GM20431 (cell line): ENCODE measurements around the gene TMEM141.

Experiments
- in situ Hi-C: fragments of 300-500 bp; cut with MseI, MboI; formaldehyde crosslinking; loops from one replicate; pipeline ENCODE4 v1.15.0; 2020; ENCODE audit warnings: low sequenced_read_pairs; ENCODE audit not compliant: unreplicated experiment

Gene TMEM141

DNA sequence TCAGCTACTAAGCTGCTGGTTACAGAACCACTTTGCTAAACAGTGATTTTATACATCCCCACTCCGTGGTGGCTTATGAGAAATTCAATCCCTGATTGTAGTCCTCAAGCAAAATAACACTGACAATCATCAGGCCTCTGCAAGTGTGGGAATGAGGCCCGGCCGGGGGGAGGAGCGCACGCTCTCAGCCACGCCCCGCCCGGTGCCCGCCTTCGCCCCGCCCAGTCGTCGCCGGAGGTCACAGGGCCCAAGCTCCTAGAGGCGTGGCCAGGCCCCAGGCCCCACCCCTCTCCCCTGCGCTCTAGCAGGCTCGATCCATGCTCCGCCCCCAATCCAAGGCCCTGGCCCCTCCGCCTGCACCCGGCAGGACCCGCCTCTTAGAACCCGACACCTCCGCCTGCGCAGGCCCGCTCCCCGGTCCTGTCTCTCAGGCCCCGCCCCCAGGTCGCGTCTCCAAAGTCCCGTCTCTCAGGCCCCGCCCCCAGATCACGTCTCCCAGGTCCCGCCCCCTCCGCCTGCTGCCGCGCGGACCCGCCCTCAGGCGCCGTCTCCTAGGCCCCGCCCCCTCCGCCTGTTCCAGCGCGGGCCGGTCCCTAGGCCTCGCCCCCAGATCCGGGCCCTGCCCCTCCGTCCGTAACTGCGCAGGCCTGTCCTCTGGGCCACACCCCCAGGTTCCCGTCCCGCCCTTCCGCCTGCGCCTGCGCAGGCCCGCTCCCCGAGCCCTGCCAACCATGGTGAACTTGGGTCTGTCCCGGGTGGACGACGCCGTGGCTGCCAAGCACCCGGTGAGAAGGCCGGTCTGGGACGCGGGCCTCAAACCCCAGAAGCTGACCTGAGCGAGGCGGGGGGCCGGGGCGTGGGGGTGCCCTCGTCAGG, at the start of gene TMEM141:
Gene TMEM141, plus strand, starts transcription at position 705 of the 876 bp plus-strand sequence. Its CDS starts 27 bp downstream, at position 732.
- in situ Hi-C loops, result no loop called here

DNA sequence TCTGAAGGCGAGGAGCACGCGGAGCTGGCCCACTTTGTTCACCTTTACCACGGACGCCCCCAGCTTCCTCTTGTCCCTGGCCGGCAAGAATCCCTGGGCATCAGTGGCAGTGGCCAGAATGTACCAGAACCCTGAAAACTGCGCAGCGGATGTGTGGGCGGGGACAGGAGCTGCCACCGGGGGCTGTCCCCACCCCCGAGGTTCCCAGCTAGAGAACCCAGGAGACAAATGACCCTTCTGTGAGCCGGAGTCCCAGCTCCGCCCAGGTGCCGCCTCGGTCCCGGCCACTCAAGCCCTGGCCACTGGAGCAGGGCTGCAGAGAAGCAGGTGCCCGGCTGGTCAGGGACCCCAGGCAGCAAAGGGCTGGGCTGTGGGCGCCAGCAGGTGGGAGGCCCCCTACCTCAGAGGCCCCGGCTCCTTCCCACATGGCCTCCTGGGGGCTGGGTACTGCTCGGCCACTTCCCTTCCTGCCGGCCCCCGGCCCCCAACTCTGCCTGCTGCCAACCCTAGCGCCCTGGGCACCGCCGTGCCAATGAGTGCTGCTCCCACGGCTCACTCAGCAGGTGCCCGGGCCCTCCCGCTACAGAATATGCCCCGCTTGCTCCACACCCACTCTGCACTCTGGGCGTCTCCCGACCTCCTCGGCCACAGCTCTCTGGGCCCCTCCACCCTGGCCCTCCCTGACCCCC, 49.1 kb upstream of the TMEM141 start:
- in situ Hi-C loops, result no loop called here

DNA sequence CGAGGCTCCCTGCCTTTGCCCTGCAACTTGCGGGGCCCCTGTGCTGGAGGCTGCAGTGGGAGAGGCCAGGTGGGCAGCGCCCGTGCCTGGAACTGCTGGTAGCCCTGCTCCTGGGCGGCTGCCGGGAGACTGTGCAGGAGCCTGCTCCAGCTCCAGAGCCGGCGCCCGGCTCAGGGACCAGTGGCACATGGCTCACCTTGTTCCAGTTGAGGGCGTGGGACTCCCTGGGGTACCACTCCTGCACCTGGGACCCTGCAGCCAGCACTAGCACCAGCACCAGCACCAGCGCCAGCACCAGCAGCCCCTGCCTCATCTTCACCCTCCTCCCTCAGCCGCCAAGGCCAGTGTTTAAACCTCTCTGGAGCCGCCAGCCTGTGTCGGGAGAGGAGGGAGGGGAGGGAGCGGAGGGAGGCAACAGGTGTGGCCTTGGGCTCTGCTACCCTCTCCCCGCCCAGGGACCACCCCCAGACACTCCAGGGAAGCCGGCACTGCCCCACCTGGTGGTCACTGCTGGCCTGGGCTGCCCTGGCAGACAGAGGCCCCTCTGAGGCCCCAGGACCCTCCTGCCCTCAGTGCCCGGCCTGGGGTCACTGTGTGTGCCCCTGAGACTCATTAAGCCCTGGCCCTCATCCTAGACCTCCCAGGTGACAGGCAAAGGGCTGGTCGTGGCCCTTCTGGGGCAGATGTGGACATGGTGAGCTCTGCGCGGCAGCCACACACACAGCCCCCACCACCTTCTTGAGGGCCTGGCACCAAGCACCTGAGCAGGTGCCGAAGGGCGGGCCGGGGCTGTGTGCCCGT, 48.4 kb upstream of the TMEM141 start, which contains the start of gene LCN10:
Gene LCN10, minus strand, starts transcription at position 350 of the 801 bp plus-strand sequence. Its CDS starts 37 bp downstream, at position 313.
- in situ Hi-C loops, result no loop called here

DNA sequence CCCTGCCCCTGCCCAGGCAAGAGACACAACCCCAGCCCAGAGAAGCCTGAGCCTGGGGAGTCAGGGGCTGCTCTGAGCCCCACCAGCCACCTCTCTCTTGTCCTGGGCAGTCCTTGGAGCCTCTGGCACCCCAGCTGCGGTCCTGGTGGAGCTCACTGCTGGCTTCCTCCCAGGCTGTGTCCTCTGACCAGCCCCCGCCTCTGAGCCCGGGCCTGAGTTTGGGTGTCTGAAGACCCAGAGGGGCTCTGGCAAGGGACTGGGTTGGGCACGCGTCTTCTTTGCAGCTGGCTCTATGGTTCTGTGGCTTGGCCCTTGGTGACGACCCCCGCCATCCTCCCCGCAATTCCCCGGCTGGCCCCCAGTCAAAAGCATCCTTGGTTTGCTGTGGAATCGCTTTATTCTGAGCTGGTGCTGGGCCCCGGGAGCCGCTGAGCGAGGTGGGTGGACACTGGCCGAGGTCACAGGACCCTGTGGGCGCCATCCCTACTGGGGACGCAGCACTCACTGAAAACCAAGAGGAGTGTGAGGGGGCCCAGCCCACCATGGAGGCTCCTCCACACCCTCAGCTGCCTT, 47.4 kb upstream of the TMEM141 start:
- in situ Hi-C loops, result no loop called here

DNA sequence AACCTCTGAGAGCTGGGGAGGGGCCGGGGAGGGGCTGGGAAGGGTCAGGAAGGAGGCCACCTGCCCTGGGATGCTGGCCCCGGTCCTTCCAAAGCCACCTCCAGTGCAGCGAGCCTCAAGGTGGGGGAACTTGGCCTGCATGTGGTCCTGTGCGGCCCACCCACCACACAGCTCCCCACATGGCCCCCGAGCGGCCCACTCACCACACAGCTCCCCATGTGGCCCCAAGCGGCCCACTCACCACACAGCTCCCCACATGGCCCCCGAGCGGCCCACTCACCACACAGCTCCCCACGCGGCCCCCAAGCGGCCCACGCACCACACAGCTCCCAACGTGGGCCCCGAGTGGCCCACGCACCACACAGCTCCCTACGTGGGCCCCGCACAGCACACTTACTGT, 46.4 kb upstream of the TMEM141 start:
- in situ Hi-C loops, result no loop called here

DNA sequence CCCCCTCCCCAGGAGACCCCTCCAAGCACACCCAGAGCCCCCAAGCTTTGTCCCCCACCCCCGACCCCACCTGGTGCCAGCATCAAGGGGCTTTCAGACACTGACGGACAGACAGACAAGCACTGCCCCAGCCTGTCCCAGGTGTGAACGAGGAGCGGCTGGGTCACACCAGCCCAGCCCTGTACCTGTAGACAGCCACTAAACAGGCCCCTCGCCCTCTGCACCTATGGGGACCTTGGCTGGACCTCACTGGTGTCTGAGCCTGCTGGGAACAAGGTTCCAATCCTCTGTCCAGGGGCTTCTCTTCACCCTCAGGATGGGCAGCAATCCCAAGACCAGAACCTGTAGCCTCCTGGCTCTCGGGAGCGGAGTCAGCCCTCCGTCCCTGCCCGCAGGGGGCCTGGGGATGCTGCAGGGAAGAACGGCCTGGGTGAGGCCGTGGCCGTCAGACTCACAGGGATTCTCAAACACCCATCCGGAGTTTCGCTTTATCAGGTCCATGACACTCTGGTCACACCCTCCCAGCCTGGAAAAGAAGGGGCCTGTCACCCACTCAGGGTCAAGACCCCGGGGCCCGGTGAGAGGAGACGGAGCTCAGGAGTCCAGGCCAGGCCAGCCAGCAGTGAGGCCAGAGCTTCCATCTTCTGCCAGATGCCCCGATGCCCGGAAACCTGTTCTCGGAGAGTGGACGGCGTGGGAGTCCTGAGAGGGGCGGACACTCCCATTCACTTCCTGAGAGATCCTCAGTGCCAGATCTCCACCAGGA, 45.6 kb upstream of the TMEM141 start:
- in situ Hi-C loops, result no loop called here

DNA sequence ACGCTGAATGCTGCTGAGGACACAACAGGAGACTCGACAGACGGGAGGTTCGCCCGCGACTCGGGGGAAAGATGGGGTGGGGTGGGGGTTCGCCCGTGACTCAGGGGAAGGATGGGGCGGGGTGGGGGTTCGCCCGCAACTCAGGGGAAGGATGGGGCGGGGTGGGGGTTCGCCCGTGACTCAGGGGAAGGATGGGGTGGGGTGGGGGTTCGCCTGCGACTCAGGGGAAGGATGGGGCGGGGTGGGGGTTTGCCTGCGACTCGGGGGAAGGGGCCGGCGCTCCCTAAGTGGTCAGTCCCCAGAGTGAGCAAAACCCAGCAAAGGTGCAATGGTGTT, 45.0 kb upstream of the TMEM141 start:
- in situ Hi-C loops, result no loop called here

DNA sequence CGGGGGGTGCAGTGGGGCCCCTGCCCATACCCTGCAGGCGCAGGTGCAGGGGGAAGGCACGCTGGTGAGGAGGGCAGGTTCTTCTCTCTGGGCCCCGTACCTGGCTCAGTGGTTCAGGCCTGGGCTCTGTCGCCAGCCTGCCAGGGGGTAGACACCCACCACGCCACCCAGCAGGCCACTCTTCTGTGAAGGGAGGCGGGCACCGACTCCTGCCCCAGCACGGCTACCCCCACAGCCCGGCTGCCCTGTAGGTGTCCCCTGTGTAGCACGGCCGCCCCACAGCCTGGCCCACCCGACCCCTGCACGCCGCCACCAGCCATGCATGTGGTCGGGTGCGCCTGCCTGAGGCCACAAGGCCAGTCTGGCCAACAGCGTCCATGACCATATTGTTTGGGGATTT, 44.5 kb upstream of the TMEM141 start:
- in situ Hi-C loops, result no loop called here

DNA sequence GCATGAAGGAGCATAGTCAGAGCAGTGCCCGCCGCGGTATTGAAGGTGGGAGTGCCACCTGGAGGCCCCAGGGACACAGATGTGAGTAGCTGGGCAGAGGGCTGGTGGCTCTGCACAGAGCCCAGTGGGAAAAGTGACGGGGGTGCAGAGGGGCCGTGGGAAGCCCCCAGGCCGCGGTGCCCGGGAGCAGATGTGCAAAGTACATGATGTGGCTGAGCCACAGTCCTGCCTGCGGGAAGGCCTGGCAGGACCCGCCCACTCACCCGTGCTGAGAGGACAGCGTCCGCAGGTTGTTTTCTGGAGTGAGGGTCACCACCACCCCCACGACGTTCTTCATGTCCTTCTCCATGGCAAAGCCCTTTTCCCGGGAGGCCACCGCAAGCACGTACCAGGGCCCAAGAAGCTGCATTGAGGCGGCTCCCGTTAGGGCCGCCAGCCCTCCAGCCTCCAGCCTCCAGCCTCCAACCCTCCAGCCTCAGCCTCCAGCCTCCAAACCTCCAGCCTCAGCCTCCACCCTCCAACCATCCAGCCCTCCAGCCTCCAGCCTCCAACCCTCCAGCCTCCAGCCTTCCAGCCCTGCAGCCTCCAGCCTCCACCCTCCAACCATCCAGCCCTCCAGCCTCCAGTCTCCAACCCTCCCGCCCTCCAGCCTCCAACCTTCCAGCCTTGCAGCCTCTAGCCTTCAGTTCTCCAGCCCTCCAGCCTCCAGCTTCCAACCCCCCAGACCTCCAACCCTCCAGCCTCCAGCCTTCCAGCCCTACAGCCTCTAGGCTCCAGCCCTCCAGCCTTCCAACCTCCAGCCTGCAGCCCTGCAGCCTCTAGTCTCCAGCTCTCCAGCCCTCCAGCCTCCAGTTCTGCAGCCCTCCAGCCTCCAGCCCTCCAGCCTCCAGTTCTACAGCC, 43.7 kb upstream of the TMEM141 start:
- in situ Hi-C loops, result no loop called here

DNA sequence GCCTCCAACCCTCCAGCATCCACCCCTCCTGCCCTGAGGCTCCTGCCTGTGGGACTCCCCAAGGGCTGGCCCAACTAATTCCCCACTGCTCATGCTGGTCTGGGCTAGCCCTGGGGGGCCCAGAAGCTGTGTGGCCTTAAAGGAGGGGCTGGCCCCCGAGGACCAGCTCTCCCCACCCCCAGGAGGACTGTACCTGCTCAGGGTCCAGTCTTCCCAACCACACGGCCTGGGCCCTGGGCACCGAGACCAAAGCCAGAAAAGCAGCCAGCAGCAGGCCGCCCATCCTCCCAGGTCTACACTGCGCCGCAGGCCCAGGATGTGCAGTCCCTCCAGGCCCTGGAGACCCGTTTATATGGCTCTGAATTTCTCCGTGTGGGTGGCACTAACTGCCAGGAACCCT, 42.9 kb upstream of the TMEM141 start, which contains the start of gene LCN6:
Gene LCN6, minus strand, starts transcription at position 325 of the 400 bp plus-strand sequence. Its CDS starts 42 bp downstream, at position 283.
- in situ Hi-C loops, result no loop called here

DNA sequence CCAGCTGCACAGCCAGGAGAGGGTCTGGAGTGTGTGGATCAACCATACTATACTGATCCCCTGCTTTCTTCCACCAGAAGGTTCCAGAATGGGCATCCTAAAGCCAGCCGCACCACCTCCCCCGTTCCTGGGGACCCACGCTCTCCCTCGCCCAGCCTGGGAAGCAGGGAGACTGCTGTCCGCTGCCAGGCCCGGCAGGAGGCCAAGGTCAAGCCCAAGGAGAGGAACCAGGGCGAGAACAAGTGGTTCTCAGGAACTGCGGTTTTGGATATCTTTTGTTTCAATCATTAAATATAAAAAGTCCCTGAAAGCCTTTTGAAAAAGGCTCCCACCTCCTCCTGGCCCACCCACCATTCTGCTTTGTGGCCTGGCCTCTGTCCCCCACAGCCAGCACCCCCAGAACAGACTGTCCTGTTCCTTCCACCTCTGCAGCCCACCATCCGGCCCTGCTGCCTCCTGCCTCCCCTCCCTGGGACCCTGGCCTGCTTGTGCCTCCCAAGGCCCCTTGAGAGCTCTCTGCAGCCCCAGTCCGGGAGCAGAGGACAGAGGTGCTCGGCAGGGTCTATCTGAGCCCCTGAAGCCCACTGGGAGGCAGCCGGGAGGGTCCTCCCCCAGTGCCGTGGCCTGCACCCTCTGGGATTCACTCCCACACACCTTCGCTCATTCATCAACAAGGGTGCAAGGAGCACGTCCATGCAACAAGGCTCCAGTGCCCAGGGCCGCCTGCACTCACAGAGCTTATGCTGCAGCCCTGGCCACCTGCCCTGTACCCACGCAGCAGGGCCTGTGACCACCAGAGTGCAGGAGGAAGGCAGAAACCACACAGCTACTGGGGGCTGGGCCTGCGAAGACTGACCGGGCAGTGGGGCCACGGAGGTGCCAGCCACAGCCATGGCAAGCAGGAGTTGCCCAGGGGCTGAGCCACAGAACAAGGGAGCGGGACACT, 42.2 kb upstream of the TMEM141 start:
- in situ Hi-C loops, result no loop called here

DNA sequence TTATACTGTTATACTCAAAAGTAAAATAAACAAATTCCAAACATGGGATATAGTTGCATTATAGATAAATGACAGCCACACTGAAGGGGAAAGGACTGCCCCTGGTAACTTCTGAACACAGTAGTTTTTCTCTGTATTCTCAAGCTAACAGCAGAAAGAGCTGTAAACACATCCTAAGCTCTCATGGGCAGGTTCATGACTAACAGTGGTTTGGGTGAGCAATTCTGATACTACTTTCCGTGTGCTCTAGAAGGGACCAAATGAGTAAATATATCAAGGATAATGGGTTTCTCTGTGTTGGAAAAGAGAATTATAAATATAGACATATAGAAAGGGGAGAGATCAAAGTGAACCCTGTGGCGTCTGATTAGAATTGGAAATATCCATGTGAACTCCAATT, 40.6 kb upstream of the TMEM141 start:
- in situ Hi-C loops, result no loop called here

DNA sequence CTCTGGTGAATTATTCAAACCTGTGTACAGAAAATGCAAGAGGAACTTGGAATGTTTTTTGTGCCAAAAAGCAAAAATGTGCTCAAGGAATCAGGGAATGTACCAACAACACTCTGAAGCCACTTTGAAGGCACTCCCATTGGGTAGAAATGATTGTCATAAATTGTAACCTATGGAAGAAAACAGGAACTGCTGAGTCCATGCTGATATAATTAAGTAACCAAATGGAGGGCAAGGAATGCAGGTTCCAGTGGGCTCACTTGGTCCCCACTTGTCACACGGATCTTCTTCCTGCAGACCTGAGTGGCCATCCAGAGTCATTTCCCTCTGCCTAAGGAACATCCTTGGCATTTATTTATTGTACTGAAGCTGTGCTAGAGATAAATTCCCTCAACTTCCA, 39.9 kb upstream of the TMEM141 start:
- in situ Hi-C loops, result no loop called here

DNA sequence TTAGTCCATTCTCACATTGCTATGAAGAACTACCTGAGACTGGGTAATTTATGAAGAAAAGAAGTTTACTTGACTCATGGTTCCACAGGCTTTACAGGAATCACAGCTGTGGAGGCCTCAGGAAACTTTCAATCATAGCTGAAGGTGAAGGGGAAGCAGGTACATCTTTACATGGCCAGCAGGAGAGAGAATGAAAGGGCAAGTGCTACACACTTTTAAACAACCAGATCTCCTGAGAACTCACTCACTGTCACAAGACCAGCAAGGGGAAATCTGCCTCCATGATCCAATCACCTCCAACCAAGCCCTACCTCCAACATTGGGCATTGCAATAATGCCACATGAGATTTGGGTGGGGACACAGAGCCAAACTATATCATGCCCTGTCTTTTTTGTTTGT, 39.3 kb upstream of the TMEM141 start:
- in situ Hi-C loops, result no loop called here

DNA sequence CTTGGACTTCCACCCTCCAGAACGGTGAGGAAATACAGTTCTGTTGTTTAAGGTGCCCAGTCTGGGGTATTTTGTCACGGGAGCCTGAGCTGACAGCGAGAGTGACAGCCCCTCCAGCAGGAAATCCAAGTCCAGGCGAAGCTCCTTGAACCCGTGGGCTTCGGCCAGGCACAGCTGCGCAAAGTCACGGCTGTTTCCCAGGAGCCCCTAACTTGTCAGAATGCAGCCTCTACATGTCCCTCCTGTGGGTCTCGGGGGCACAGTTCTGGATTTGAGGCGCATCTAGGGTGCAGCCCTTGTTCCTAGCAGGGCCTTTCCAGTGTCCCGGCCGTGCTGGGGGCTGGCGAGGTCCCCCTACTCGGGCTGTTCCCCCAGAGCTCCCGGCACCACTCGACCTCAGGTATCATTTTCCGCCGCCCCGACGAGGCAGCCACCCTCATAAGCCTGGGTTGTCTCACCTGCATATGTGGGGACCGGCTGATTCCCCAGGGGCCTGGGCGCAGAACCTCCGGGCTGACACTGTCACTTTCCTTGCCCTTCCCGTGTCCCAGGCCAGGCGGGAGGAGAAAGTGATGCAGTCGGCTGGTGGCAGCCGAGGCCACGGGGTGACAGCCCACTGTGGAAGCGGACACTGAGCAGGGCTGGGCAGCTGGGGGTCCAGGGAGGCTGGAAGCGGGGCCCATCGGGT, 37.6 kb upstream of the TMEM141 start:
- in situ Hi-C loops, result no loop called here

DNA sequence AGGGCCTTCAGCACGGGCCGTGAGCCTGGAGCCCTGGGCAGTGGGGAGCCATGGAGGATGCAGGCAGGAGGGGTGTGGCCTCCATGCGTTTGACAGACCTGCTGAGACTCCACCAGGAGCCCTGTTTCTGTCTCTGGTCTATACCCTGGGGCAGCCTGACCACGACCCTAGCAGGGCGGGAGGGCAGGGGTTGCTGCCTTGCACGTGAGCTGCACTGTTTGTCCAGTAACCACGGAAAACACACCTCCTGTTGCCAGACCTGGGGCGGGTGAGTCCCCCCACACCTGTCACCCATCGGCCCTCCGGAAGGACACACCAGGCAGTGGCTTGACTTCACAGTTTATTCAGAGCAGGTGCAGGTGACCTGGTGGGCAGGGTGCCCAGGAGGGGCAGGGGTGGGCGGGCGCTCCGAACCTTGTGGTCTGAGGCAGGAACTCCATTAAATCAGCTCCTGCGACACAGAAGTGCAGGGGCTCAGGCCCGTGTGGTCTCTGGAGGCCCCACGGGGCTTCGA, 37.0 kb upstream of the TMEM141 start:
- in situ Hi-C loops, result no loop called here
